NT2/D1 (cell line): ENCODE data around the gene INKA2.
"Not testable (repeated sequence)": the region's sequence is repeated elsewhere in the genome, so short reads cannot be mapped to it uniquely, and the experiment has no call there.

Experiments
- DNase-seq: peaks from one replicate; pipeline ENCODE4 v3.0.0-alpha.2; 2011; ENCODE audit warnings: low read depth, low spot score
- H3K27me3 ChIP-seq: 2 replicates; pipeline ENCODE4 v1.6.0; 2011; ENCODE audit warnings: mild to moderate bottlenecking; ENCODE audit not compliant: insufficient read length, insufficient read depth
- H3K36me3 ChIP-seq: 2 replicates; pipeline ENCODE4 v1.6.1; 2011; ENCODE audit warnings: mild to moderate bottlenecking, low read length, mixed read lengths; ENCODE audit not compliant: insufficient read depth, insufficient read length
- H3K4me1 ChIP-seq: 2 replicates; pipeline ENCODE4 v1.5.1; 2011; ENCODE audit not compliant: insufficient read depth, insufficient read length
- H3K4me3 ChIP-seq: 2 replicates; pipeline ENCODE4 v1.5.1; 2011; ENCODE audit warnings: low read depth; ENCODE audit not compliant: insufficient read length
- H3K9ac ChIP-seq: 2 replicates; pipeline ENCODE4 v1.6.0; 2011; ENCODE audit warnings: low read depth; ENCODE audit not compliant: insufficient read length
- H3K9me3 ChIP-seq: 2 replicates; pipeline ENCODE4 v1.5.1; 2011; ENCODE audit warnings: mild to moderate bottlenecking, low read length; ENCODE audit not compliant: insufficient read depth
- SUZ12 ChIP-seq: IDR thresholded peaks from 2 replicates; pipeline ENCODE4 v1.6.1; 2011; ENCODE audit not compliant: insufficient read length, insufficient read depth; ENCODE audit errors: extremely low read depth
- YY1 ChIP-seq: IDR thresholded peaks from 2 replicates; pipeline ENCODE4 v1.6.1; 2011; ENCODE audit not compliant: insufficient read length, insufficient read depth
- ZNF274 ChIP-seq: IDR thresholded peaks from 2 replicates; pipeline ENCODE4 v1.6.1; 2011; ENCODE audit warnings: mild to moderate bottlenecking, low read depth, low read length

INKA2 gene

GRCh38 chr1:111749628-111750027 lies 10.4 kb upstream of the INKA2 start:
- no peak for TF ChIP-seq YY1
- no peak for TF ChIP-seq ZNF274
- TF ChIP-seq SUZ12 = no peak
- Histone ChIP-seq H3K27me3 (peaks cover 4% of the 10 kb centered on the region), H3K4me3 (no peak overlapping the region), H3K4me1 (peaks cover 18% of the 10 kb centered on the region), H3K36me3 (no peaks in the 10 kb centered on the region), H3K9ac (no peak overlapping the region), H3K9me3 (no peaks in the 10 kb centered on the region; the same call in 1 of the 2 replicates)
- no peak for DNase-seq

- Histone ChIP-seq H3K4me3 (no peak overlapping the region), H3K9ac (no peak overlapping the region), H3K27me3 (peaks cover 13% of the 10 kb centered on the region), H3K4me1 (peaks cover 18% of the 10 kb centered on the region), H3K36me3 (no peaks in the 10 kb centered on the region), H3K9me3 (no peaks in the 10 kb centered on the region; the same call in 1 of the 2 replicates)
- TF ChIP-seq SUZ12 (no peak), ZNF274 (no peak), YY1 (no peak)
- no peak for DNase-seq
Measured at GRCh38 chr1:111747947-111748346, 8.8 kb upstream of the INKA2 start.

- no peak overlapping the region for H3K4me3 ChIP-seq
- DNase-seq = peak; percentile 71
- no peaks in the 10 kb centered on the region for H3K36me3 ChIP-seq
- H3K9ac ChIP-seq = no peak overlapping the region
- TF ChIP-seq ZNF274 = no peak
- TF ChIP-seq SUZ12 = no peak
- TF ChIP-seq YY1 = no peak
- peaks cover 18% of the 10 kb centered on the region for H3K4me1 ChIP-seq
- peaks cover 18% of the 10 kb centered on the region for H3K27me3 ChIP-seq
- H3K9me3 ChIP-seq = no peaks in the 10 kb centered on the region; the same call in 1 of the 2 replicates
Measured at GRCh38 chr1:111747282-111747734, 8.1 kb upstream of the INKA2 start.

- Histone ChIP-seq H3K9me3 (no peaks in the 10 kb centered on the region; the same call in 1 of the 2 replicates), H3K36me3 (no peaks in the 10 kb centered on the region), H3K27me3 (peaks cover 22% of the 10 kb centered on the region), H3K9ac (no peak overlapping the region), H3K4me3 (no peak overlapping the region), H3K4me1 (peaks cover 18% of the 10 kb centered on the region)
- TF ChIP-seq YY1 (no peak), SUZ12 (no peak), ZNF274 (no peak)
- DNase-seq = no peak
Measured at GRCh38 chr1:111746614-111746999, 7.4 kb upstream of the INKA2 start.

- Histone ChIP-seq H3K27me3 (peaks cover 28% of the 10 kb centered on the region), H3K9ac (no peak overlapping the region), H3K4me3 (no peak overlapping the region), H3K36me3 (no peaks in the 10 kb centered on the region), H3K4me1 (peaks cover 18% of the 10 kb centered on the region), H3K9me3 (no peaks in the 10 kb centered on the region; the same call in 1 of the 2 replicates)
- no peak for TF ChIP-seq ZNF274
- TF ChIP-seq SUZ12 = no peak
- no peak for TF ChIP-seq YY1
- DNase-seq = no peak
Measured at GRCh38 chr1:111745675-111746613, 6.7 kb upstream of the INKA2 start.

- no peak overlapping the region for H3K4me3 ChIP-seq
- H3K9me3 ChIP-seq = no peaks in the 10 kb centered on the region; the same call in 1 of the 2 replicates
- TF ChIP-seq YY1 (no peak), SUZ12 (no peak), ZNF274 (no peak)
- peaks cover 13% of the 10 kb centered on the region for H3K4me1 ChIP-seq
- no peak overlapping the region for H3K9ac ChIP-seq
- DNase-seq = no peak
- H3K27me3 ChIP-seq = peaks cover 28% of the 10 kb centered on the region
- H3K36me3 ChIP-seq = no peaks in the 10 kb centered on the region
Measured at GRCh38 chr1:111743679-111744101, 4.5 kb upstream of the INKA2 start.

- H3K27me3 ChIP-seq = peaks cover 30% of the 10 kb centered on the region
- H3K9me3 ChIP-seq = no peaks in the 10 kb centered on the region; the same call in 1 of the 2 replicates
- H3K36me3 ChIP-seq = no peaks in the 10 kb centered on the region
- no peak overlapping the region for H3K9ac ChIP-seq
- no peak for DNase-seq
- no peak overlapping the region for H3K4me3 ChIP-seq
- H3K4me1 ChIP-seq = peaks cover 9% of the 10 kb centered on the region
- TF ChIP-seq YY1 (no peak), ZNF274 (no peak), SUZ12 (no peak)
Measured at GRCh38 chr1:111742938-111743549, 3.8 kb upstream of the INKA2 start.

- H3K4me3 ChIP-seq, DNase-seq, H3K36me3 ChIP-seq, H3K9me3 ChIP-seq, H3K4me1 ChIP-seq, H3K9ac ChIP-seq: not testable (repeated sequence)
- H3K27me3 ChIP-seq = peaks cover 37% of the 10 kb centered on the region
Measured at GRCh38 chr1:111742292-111742691, 3.1 kb upstream of the INKA2 start.
